Head of caudate nucleus (tissue), 42 donors: ENCODE measurements around the gene MRPL55.
A peak's percentile ranks its signal among the peaks of the same experiment; 100 is the strongest.

Experiments
- DNase-seq, 42 donors: peaks; one replicate each; pipeline versions ENCODE4 v3.0.0 to v3.0.0-alpha.2; 2020 to 2021; ENCODE audit warnings: mixed read lengths in 7 of 42
- intact Hi-C: fragments of 100-400 bp; cut with DNase I; formaldehyde crosslinking; loops from one replicate; pipeline ENCODE4 v1.15.0; 2022

The MRPL55 gene

DNA sequence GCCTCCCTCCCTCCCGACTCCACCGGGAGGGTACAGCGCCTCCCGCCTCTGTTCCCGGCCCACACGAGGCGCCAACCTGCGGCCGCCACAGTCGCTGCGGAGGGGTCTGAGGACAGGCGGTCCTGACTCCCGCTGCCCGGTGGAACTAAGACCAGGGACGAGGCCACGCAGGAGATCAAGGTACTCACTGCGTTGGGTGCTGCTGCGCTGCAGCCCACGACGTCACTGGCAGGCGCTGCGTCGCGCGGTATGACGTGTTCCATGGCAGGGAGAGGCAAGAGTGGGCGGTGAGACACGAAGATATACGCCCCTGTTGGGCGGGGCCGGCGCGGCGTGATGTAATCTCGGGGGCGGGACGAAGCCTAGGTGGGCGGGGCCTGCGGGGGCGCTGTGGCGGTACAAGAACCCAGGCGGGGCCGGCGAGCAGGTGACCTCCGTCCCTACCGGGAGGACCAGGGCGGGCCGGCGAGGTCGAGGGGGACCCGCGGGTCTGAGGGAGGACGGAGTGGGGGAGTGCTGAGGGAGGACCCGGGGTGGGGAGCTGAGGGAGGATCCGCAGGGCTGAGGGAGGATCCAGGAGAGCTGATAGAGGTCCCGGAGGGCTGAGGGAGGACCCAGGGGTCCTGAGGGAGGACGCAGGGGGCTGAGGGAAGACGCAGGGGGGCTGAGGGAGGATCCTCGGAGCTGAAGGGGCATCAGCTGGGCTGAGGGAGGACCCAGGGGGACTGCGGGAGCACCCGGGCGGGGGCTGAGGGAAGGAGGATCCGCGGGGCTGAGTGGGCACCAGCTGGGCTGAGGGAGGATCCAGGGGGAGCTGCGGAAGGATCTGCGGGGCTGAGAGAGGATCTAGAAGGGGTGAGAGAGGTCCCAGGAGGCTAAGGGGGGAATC is at the start of gene MRPL55:
Gene MRPL55, minus strand, starts transcription at position 227 of the 889 bp plus-strand sequence. CDS start 1,039 bp downstream, outside the sequence.
- DNase-seq = peak; percentile 99 to 100 (median 100)
- intact Hi-C loops = loop anchor here (1.0 kb wide), 1 partner anchor 57 kb away; no protein-coding TSS in a partner anchor

DNA sequence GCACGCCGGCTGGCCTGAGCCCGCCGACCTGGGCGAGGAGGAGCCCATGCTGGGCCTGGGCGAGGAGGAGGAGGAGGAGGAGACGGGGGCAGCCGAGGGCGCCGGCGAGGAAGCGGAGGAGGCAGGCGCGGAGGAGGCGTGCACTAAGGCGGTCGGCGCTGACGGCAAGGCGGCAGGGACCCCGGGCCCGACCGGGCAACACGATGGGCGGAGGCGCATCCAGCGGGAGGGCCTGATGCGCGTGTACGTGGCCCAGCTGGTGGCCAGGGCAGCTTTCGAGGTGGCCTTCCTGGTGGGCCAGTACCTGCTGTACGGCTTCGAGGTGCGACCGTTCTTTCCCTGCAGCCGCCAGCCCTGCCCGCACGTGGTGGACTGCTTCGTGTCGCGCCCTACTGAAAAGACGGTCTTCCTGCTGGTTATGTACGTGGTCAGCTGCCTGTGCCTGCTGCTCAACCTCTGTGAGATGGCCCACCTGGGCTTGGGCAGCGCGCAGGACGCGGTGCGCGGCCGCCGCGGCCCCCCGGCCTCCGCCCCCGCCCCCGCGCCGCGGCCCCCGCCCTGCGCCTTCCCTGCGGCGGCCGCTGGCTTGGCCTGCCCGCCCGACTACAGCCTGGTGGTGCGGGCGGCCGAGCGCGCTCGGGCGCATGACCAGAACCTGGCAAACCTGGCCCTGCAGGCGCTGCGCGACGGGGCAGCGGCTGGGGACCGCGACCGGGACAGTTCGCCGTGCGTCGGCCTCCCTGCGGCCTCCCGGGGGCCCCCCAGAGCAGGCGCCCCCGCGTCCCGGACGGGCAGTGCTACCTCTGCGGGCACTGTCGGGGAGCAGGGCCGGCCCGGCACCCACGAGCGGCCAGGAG is 49.3 kb upstream of the MRPL55 start:
- DNase-seq = no peak
- intact Hi-C loops = no loop called here

DNA sequence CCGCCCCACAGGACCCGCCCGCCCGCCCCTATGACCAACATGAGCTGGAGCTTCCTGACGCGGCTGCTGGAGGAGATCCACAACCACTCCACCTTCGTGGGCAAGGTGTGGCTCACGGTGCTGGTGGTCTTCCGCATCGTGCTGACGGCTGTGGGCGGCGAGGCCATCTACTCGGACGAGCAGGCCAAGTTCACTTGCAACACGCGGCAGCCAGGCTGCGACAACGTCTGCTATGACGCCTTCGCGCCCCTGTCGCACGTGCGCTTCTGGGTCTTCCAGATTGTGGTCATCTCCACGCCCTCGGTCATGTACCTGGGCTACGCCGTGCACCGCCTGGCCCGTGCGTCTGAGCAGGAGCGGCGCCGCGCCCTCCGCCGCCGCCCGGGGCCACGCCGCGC is 48.6 kb upstream of the MRPL55 start:
- intact Hi-C loops = no loop called here
- peak in 2 of 42 donors; percentile 2 to 16 for DNase-seq

GRCh38 chr1:228156941-228157728 is 48.0 kb upstream of the MRPL55 start:
- intact Hi-C loops = no loop called here
- peak in 1 of 42 donors; percentile 4 for DNase-seq

GRCh38 chr1:228156515-228156881 is 47.4 kb upstream of the MRPL55 start:
- intact Hi-C loops = no loop called here
- peak in 1 of 42 donors; percentile 3 for DNase-seq

DNA sequence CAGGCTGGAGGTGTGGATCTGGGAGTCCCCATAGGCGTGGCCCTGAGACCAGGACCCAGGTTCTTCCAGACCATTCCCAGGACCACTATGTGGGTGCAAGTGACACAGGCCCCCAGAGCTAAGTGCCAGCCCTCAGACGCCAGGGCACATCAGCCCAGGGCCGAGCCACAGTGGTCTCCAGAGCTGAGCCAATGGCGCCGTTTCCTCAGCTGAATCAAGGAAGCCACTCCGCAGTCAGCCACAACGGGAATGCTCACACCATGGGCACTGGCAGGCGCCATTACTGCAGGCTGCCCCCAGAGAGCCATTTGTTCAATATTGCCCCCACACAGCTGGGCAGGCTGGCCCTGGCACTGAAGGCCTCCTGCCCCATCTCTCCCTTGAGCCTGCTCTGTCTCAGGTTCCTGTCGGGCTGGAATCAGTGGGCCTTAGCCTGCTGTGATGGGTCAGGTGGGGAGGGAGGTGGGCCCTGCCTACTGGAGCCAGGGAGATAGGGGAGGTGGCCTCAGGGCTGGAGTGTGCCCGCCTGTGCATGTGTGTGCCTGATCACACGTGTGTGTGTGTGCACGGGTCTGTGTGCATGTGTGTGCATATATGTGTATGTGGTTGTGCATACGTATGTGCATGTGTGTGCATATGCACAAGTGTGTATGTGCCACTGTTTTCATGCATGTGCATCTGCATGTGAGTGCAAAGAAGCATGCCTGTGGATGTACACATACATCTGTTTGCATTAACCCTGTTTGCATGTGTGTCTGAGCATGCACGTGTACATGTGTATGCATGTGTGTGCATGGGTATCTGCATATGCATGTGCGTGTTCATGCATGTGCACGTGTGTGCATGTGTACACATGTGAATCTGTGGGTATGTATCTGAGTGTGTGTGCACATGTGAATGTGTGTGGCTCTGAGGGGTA is 46.8 kb upstream of the MRPL55 start:
- peak in 2 of 42 donors; percentile 5 to 12 for DNase-seq
- intact Hi-C loops = no loop called here

DNA sequence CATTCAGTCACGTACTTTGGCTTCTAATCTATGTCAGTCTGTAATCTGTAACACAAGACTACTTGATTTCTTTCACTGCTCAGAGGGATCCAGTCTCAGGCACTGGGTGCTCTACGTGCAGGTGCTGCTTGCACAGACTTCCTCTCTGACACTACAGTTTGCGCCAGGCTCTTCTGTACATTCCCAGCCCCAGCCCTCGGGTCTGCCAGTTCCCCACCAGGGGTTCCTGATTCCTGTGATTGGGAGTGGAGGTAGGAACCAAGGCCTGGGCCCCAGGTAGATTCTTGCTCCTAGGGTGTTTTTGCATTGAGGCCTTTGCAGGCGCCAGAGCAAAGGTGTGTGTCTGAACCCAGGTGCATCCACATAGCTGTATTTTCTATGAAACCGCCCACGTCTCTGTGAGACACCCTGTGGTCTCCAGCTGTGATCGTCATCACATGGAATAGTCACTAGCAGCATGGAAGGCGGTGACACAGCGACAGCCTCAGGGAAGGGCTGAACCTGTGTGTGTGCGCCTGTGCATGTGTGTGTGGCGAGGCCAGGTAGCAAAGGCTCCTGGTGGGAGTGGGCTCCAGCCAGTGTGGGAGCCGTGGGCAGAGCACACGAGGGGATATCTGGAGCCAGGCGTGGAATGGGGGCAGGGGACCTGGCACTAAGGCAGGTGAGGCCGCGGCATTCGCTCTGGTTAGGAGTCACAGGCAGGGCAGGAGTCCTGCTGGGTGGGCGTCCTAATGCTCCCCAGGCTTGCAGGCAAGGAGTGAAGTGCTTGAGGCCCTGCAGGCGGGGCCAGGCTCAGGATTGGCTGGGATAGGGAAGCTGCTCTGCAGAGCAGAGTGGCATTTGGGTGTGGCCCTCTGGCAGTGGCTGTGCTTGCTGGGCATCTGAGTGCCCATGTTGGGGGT is 45.8 kb upstream of the MRPL55 start:
- intact Hi-C loops = no loop called here
- peak in 2 of 42 donors; percentile 8 to 14 for DNase-seq

GRCh38 chr1:228154021-228154669 is 45.0 kb upstream of the MRPL55 start:
- peak in 2 of 42 donors; percentile 0 to 3 for DNase-seq
- intact Hi-C loops = no loop called here

DNA sequence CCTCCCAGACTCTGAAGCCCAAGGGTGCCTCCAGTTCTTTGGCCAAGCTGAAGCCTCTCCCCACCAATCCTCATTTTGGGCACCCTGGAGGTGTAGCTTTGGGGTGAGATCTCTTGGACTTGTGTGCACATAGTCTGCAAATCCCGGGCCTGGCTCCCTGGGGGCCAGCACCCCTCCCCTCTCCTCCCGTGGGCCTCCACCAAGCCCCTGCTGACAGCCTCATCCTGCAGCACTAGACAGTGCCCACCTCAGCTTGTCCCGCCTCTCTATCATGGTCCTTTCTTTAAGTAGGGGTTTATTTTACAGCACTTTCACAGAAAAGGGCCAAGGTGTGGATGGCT is 43.8 kb upstream of the MRPL55 start:
- intact Hi-C loops = no loop called here
- peak in 2 of 42 donors; percentile 2 to 15 for DNase-seq

- intact Hi-C loops = no loop called here
- peak in 5 of 42 donors; percentile 4 to 39 (median 16) for DNase-seq
These were observed 43.2 kb upstream of the MRPL55 start for GRCh38 chr1:228152097-228152917.

- intact Hi-C loops = no loop called here
- DNase-seq = peak in 8 of 42 donors; percentile 6 to 44 (median 18)
These were observed 42.3 kb upstream of the MRPL55 start for GRCh38 chr1:228151180-228151925.

- peak in 39 of 42 donors; percentile 33 to 85 (median 70) for DNase-seq
- intact Hi-C loops = no loop called here
These were observed 41.5 kb upstream of the MRPL55 start for GRCh38 chr1:228150461-228151179.

DNA sequence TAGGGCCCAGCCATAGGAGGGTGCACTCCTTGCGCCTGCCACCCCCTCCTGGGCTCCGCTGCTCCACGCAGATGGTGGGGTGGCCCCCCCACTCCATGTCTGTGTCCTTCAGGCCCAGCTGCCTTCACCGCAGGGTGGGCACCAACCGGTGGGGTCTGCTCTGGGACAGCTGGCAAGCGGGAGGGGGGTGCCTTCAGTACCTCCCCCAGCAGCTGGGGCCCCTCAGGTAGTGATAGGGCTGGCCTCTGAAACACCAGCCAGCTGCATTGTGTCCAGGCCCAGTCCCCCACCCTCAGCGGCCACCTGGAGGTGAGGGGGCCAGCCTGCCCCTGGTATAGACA is 41.0 kb upstream of the MRPL55 start:
- intact Hi-C loops = no loop called here
- peak in 14 of 42 donors; percentile 14 to 63 (median 36) for DNase-seq

- peak in 40 of 42 donors; percentile 26 to 82 (median 64) for DNase-seq
- intact Hi-C loops = no loop called here
These were observed 40.5 kb upstream of the MRPL55 start, which contains the start of gene GJC2 for GRCh38 chr1:228149406-228150119. Gene GJC2 (plus strand): TSS chr1:228149930. CDS start chr1:228157759, 7,829 bp downstream.
